Heart right ventricle (tissue), 16 donors: Measurements from ENCODE around the gene OVAAL. TPM values are rescaled to one million over a fixed set of nuclear protein-coding genes. Genes with fewer than 3 reads are reported as not detected.

ENCODE experiments used
- ATAC-seq, 8 donors: fragments of 200-7000 bp; cut with Tn5 transposase; one replicate each; pipeline ENCODE4 v1.9.1; 2020; ENCODE audit warnings: mild to moderate bottlenecking in 8 of 8, moderate library complexity in 8 of 8, moderate number of reproducible peaks in 1 of 8
- DNase-seq, 2 donors: peaks; one replicate each; pipeline ENCODE4 v3.0.0-alpha.2; 2020
- H3K27ac ChIP-seq, 10 donors: fragments of 200-600 bp; sonication (generic) in 2 of 10; one replicate each; pipeline versions ENCODE4 v1.5.0 to v1.8.0; 2020 to 2022; ENCODE audit warnings: mild to moderate bottlenecking in 3 of 10
- H3K27me3 ChIP-seq, 7 donors: fragments of 200-600 bp; one replicate each; pipeline ENCODE4 v1.8.0; 2021 to 2022; ENCODE audit warnings: mild to moderate bottlenecking in 2 of 7
- H3K36me3 ChIP-seq, 9 donors: fragments of 200-600 bp; sonication (generic) in 1 of 9; one replicate each; pipeline versions ENCODE4 v1.5.0 to v1.8.0; 2020 to 2022; ENCODE audit warnings: mild to moderate bottlenecking in 2 of 9
- H3K4me1 ChIP-seq, 9 donors: fragments of 200-600 bp; sonication (generic) in 1 of 9; one replicate each; pipeline versions ENCODE4 v1.5.0 to v1.8.0; 2020 to 2022; ENCODE audit warnings: mild to moderate bottlenecking in 4 of 9
- H3K4me3 ChIP-seq, 10 donors: fragments of 200-600 bp; sonication (generic) in 2 of 10; one replicate each; pipeline versions ENCODE4 v1.5.0 to v1.8.0; 2020 to 2022; ENCODE audit warnings: mild to moderate bottlenecking in 7 of 10, moderate library complexity in 2 of 10
- H3K9me3 ChIP-seq, 11 donors: fragments of 200-600 bp in 10 of 11; sonication (generic) in 2 of 11; one replicate each; pipeline versions ENCODE4 v1.5.0 to v1.8.0; 2013 to 2022; ENCODE audit warnings: mild to moderate bottlenecking in 2 of 11, control low read depth in 1 of 11, moderate library complexity in 1 of 11
- CTCF ChIP-seq, 9 donors: fragments of 200-600 bp; sonication (generic) in 2 of 9; IDR thresholded peaks; one replicate each; pipeline versions ENCODE4 v1.5.0 to v1.8.0; 2021 to 2022; ENCODE audit warnings: antibody characterized with exemption in 9 of 9, mild to moderate bottlenecking in 5 of 9, moderate library complexity in 1 of 9
- WGBS, 2 donors: extraction: QIAGEN DNeasy Blood & Tissue Kit; methylation state at CpG; one replicate each; pipeline ENCODE4 v1.1.7; 2013; ENCODE audit warnings: inconsistent platforms in 1 of 2; 5-methylcytosine and 5-hydroxymethylcytosine counted together
- intact Hi-C, 10 donors: fragments of 100-400 bp; cut with DNase I; formaldehyde crosslinking; loops; one replicate each; pipeline versions ENCODE4 v1.11.1 to v1.14.2; 2022
- polyA plus RNA-seq, 2 donors: library from polyadenylated mRNA; stranded (reverse); fragments of 200-250 nt; gene quantifications; one replicate each; pipeline ENCODE4 v1.2.3, GENCODE V29; 2013
- total RNA-seq, 10 donors: library from RNA; stranded (reverse); fragmentation: NEBNext Ultra II Directional in 3 of 10; extraction: Animal tissue kit (Norgen Biotek cat#: 25700) in 3 of 10; gene quantifications; one replicate each; pipeline versions ENCODE4 v1.2.1 to v1.2.4, GENCODE V29; 2021 to 2023
- donor health status: Arrhythmogenic right ventricular cardiomyopathy.
- donor health status: ischemic (EF 13 %, LVEDD 7.1; RV severe dilation, severe dysfunction).
- donor health status: healthy with polysubstance abuse.
- donor health status: DM: no; HTN: yes; CAD: no.
- donor health status: DM: no; HTN: no; CAD: no.
- donor health status: ischemic (EF 25% LVEDD 6.9; RV normal size, moderate dysfunction).
- donor health status: ischemic (EF 25% LVEDD 5.7; RV mildly dilated, moderate dysfunction).
- donor health status: healthy.
- donor health status: DM: yes; HTN: yes; CAD: no.
- donor health status: Ischemic cardiomyopathy.
- donor health status: ischemic (EF 35%, LVEDD 5.7; RV mildly dilated, moderate dysfunction).
- donor health status: nonischemic (EF 11% LVEDD 7.7; RV severe dilation, severe dysfunction).
- donor health status: DM: yes; HTN: yes; CAD: no.
- donor health status: PGD.
- donor health status: ischemic (EF 29% LVEDD 5.4; RV normal size, mild dysfunction).
- donor health status: nonischemic (EF 23%, LVEDD 6.1; RV moderate dilation, normal function).

OVAAL gene
- total and polyA plus RNA-seq, 12 donors, result 0.27 to 7.3 (median 2.7) TPM

- Histone ChIP-seq H3K27me3 (no peaks in the 10 kb centered on the region), H3K9me3 (no peaks in the 10 kb centered on the region), H3K27ac (no peak overlapping the region), H3K4me1 (peaks cover 0 to 25% (median 6%) of the 10 kb centered on the region in 9 donors), H3K36me3 (no peaks in the 10 kb centered on the region), H3K4me3 (no peak overlapping the region)
- DNase-seq (no peak), ATAC-seq (no peak)
- TF ChIP-seq CTCF (IDR thresholded peaks at IDR 0.05), result no peak
- intact Hi-C loops, result no loop called here
These were observed 3.4 kb upstream of the OVAAL start for GRCh38 chr1:180555411-180555810.

GRCh38 chr1:180560200-180560867 lies 1.6 kb downstream of the OVAAL start:
- peak overlapping the region in 9 of 10 donors; percentile 24 to 90 (median 84) for H3K27ac ChIP-seq
- no peak for TF ChIP-seq CTCF (IDR thresholded peaks at IDR 0.05)
- intact Hi-C loops, result loop anchor here in 3 of 10 donors (5.0 kb wide), 2 partner anchors 47 to 72 kb away; partner anchors contain the start of gene XPR1 (in 2 of the 3)
- no peak overlapping the region for H3K4me3 ChIP-seq
- H3K36me3 ChIP-seq, result no peaks in the 10 kb centered on the region
- DNase-seq, result no peak
- no peak for ATAC-seq
- peaks cover 0 to 55% (median 32%) of the 10 kb centered on the region in 9 donors for H3K4me1 ChIP-seq
- H3K9me3 ChIP-seq, result no peaks in the 10 kb centered on the region
- no peaks in the 10 kb centered on the region for H3K27me3 ChIP-seq
- 24 to 37% methylated on average over 3 of the region's 3 CpGs for WGBS, 2 donors

GRCh38 chr1:180560868-180561600 lies 2.3 kb downstream of the OVAAL start:
- no peaks in the 10 kb centered on the region for H3K36me3 ChIP-seq
- peaks cover 0 to 62% (median 37%) of the 10 kb centered on the region in 9 donors for H3K4me1 ChIP-seq
- 37 to 46% methylated on average over 5 of the region's 5 CpGs for WGBS, 2 donors

More at GRCh38 chr1:180560868-180561600, 2.3 kb downstream of the OVAAL start:
- no peaks in the 10 kb centered on the region for H3K9me3 ChIP-seq
- intact Hi-C loops, result loop anchor here in 3 of 10 donors (5.0 kb wide), 2 partner anchors 46 to 71 kb away; partner anchors contain the start of gene XPR1 (in 2 of the 3)
- DNase-seq (no peak), ATAC-seq (peak in 6 of 8 donors; percentile 23 to 79 (median 38))
- no peak overlapping the region for H3K4me3 ChIP-seq
- H3K27me3 ChIP-seq, result no peaks in the 10 kb centered on the region
- TF ChIP-seq CTCF (IDR thresholded peaks at IDR 0.05), result no peak
- peak overlapping the region; percentile 28 to 90 (median 77) for H3K27ac ChIP-seq
